SK-N-SH treated with all-trans-retinoic acid at 6 μM for 48 hours (cell line): Measurements from ENCODE around the gene ETNK2.

Experiments used
- ATAC-seq: fragments of 200-7000 bp; cut with Tn5 transposase; 3 replicates; pipeline ENCODE4 v1.9.1; 2020; ENCODE audit warnings: mild to moderate bottlenecking, moderate library complexity
- ARNTL ChIP-seq: fragments of 450-650 bp; formaldehyde crosslinking; IDR thresholded peaks from 2 replicates; pipeline ENCODE4 v1.5.0; 2020; ENCODE audit warnings: low read depth, mild to moderate bottlenecking, moderate library complexity, borderline replicate concordance
- BACH2 ChIP-seq: fragments of 250-450 bp; sonication (Bioruptor Pico); IDR thresholded peaks from 2 replicates; pipeline ENCODE4 v1.9.0; 2021; ENCODE audit warnings: mild to moderate bottlenecking, borderline replicate concordance
- CSDC2 ChIP-seq: fragments of 250-450 bp; sonication (Bioruptor Pico); IDR thresholded peaks from 2 replicates; pipeline ENCODE4 v1.5.0; 2020; ENCODE audit warnings: mild to moderate bottlenecking, moderate library complexity
- ESRRG ChIP-seq: fragments of 250-450 bp; sonication (Bioruptor Pico); IDR thresholded peaks from 2 replicates; pipeline ENCODE4 v1.6.1; 2021; ENCODE audit warnings: mild to moderate bottlenecking
- GLIS3 ChIP-seq: fragments of 250-450 bp; sonication (Bioruptor Pico); IDR thresholded peaks from 2 replicates; pipeline ENCODE4 v1.5.0; 2020; ENCODE audit warnings: mild to moderate bottlenecking, moderate library complexity
- ISL1 ChIP-seq: fragments of 250-450 bp; sonication (Bioruptor Pico); IDR thresholded peaks from 2 replicates; pipeline ENCODE4 v2.1.2; 2022; ENCODE audit warnings: mild to moderate bottlenecking, moderate library complexity
- PPARA ChIP-seq: fragments of 250-450 bp; sonication (Bioruptor Pico); IDR thresholded peaks from 2 replicates; pipeline ENCODE4 v1.5.0; 2020; ENCODE audit warnings: mild to moderate bottlenecking, borderline replicate concordance
- RARB ChIP-seq: fragments of 250-450 bp; sonication (Bioruptor Pico); IDR thresholded peaks from 2 replicates; pipeline ENCODE4 v1.8.0; 2021; ENCODE audit warnings: mild to moderate bottlenecking, moderate library complexity
- TCF4 ChIP-seq: fragments of 250-450 bp; sonication (Bioruptor Pico); IDR thresholded peaks from 2 replicates; pipeline ENCODE4 v1.8.0; 2021; ENCODE audit warnings: mild to moderate bottlenecking, moderate library complexity, borderline replicate concordance
- TOX ChIP-seq: fragments of 250-450 bp; sonication (Bioruptor Pico); IDR thresholded peaks from 2 replicates; pipeline ENCODE4 v1.8.0; 2021; ENCODE audit warnings: mild to moderate bottlenecking, moderate library complexity, borderline replicate concordance
- ZC3H10 ChIP-seq: fragments of 250-450 bp; sonication (Bioruptor Pico); IDR thresholded peaks from 2 replicates; pipeline ENCODE4 v1.5.1; 2021; ENCODE audit warnings: mild to moderate bottlenecking, moderate library complexity
- ZFP30 ChIP-seq: fragments of 450-650 bp; formaldehyde crosslinking; IDR thresholded peaks from 2 replicates; pipeline ENCODE4 v1.5.0; 2022; ENCODE audit warnings: mild to moderate bottlenecking, moderate library complexity
- ZNF565 ChIP-seq: fragments of 450-650 bp; formaldehyde crosslinking; conservative IDR thresholded peaks from 2 replicates; pipeline ENCODE4 v1.5.0; 2020; ENCODE audit warnings: low read depth, mild to moderate bottlenecking, moderate library complexity
- ZNF70 ChIP-seq: fragments of 450-650 bp; formaldehyde crosslinking; IDR thresholded peaks from 2 replicates; pipeline ENCODE4 v1.5.0; 2020; ENCODE audit warnings: mild to moderate bottlenecking, moderate library complexity
- ZNF8 ChIP-seq: fragments of 450-650 bp; formaldehyde crosslinking; IDR thresholded peaks from 2 replicates; pipeline ENCODE4 v1.5.0; 2020; ENCODE audit warnings: mild to moderate bottlenecking, moderate library complexity
- TF ChIP-seq, protein P1 (sequence below): fragments of 250-450 bp; sonication (Bioruptor Pico); IDR thresholded peaks from 2 replicates; pipeline ENCODE4 v1.5.1; 2020; ENCODE audit warnings: low read depth, mild to moderate bottlenecking, moderate library complexity
- TF ChIP-seq, protein P2 (sequence below): fragments of 250-450 bp; sonication (Bioruptor Pico); IDR thresholded peaks from 2 replicates; pipeline ENCODE4 v1.5.0; 2020; ENCODE audit warnings: mild to moderate bottlenecking, moderate library complexity
- TF ChIP-seq, protein P3 (sequence below): fragments of 250-450 bp; sonication (Bioruptor Pico); IDR thresholded peaks from 2 replicates; pipeline ENCODE4 v1.8.0; 2020; ENCODE audit warnings: mild to moderate bottlenecking, moderate library complexity, borderline replicate concordance
- TF ChIP-seq, protein P4 (sequence below): fragments of 250-450 bp; sonication (Bioruptor Pico); IDR thresholded peaks from 2 replicates; pipeline ENCODE4 v1.5.1; 2021; ENCODE audit warnings: mild to moderate bottlenecking, moderate library complexity

The ETNK2 gene

DNA sequence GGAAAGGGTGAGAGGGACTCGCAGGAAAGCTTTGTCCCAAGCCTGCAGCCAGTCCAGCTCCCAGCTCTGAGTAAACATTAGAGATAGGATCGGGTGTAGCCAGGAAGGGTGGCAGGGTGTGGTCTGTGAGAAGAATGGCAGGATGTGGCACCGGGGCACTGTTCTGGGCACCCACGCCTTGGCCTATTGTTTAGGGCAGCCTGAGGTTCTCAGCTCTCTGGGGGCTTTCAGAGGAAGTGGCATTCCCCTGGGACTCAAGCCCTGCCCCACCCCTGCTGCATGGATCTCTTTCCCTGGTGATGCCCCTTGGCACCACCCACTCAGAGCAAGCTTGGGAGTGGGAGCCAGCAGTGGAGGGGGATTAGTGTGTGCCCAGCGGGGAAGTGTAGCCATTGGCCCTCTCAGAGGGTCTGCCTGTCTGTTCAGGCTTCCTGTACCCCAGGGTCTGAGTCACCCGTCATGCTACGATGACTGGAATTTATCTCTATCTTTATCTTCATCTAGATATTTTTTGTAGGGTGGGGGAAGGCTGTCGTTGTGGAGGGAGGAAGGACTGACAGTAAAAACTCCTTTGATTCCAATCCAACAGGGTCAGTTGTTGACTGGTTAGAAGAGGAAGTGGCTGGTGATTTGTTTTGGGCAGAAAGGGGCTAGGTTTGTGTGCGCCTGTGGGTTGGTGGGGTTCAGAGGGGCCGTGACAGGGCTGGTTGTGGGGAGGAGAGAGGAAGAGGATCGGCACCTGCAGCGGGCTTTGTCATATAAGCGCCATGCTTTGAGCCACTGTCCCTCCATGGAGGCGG is 47.3 kb downstream of the ETNK2 start:
- TF ChIP-seq ZFP30 (CRISPR knock-in tag) (no peak), ZC3H10 (no peak), CSDC2 (no peak), ZNF565 (CRISPR knock-in tag) (no peak), BACH2 (CRISPR knock-in tag) (no peak), ESRRG (CRISPR knock-in tag) (no peak), GLIS3 (CRISPR knock-in tag) (no peak), ISL1 (no peak)
- TF ChIP-seq, protein P1, sequence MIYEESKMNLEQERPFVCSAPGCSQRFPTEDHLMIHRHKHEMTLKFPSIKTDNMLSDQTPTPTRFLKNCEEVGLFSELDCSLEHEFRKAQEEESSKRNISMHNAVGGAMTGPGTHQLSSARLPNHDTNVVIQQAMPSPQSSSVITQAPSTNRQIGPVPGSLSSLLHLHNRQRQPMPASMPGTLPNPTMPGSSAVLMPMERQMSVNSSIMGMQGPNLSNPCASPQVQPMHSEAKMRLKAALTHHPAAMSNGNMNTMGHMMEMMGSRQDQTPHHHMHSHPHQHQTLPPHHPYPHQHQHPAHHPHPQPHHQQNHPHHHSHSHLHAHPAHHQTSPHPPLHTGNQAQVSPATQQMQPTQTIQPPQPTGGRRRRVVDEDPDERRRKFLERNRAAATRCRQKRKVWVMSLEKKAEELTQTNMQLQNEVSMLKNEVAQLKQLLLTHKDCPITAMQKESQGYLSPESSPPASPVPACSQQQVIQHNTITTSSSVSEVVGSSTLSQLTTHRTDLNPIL: no peak
- TF ChIP-seq, protein P2, sequence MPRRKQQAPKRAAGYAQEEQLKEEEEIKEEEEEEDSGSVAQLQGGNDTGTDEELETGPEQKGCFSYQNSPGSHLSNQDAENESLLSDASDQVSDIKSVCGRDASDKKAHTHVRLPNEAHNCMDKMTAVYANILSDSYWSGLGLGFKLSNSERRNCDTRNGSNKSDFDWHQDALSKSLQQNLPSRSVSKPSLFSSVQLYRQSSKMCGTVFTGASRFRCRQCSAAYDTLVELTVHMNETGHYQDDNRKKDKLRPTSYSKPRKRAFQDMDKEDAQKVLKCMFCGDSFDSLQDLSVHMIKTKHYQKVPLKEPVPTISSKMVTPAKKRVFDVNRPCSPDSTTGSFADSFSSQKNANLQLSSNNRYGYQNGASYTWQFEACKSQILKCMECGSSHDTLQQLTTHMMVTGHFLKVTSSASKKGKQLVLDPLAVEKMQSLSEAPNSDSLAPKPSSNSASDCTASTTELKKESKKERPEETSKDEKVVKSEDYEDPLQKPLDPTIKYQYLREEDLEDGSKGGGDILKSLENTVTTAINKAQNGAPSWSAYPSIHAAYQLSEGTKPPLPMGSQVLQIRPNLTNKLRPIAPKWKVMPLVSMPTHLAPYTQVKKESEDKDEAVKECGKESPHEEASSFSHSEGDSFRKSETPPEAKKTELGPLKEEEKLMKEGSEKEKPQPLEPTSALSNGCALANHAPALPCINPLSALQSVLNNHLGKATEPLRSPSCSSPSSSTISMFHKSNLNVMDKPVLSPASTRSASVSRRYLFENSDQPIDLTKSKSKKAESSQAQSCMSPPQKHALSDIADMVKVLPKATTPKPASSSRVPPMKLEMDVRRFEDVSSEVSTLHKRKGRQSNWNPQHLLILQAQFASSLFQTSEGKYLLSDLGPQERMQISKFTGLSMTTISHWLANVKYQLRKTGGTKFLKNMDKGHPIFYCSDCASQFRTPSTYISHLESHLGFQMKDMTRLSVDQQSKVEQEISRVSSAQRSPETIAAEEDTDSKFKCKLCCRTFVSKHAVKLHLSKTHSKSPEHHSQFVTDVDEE (CRISPR knock-in tag): no peak
- TF ChIP-seq, protein P3, sequence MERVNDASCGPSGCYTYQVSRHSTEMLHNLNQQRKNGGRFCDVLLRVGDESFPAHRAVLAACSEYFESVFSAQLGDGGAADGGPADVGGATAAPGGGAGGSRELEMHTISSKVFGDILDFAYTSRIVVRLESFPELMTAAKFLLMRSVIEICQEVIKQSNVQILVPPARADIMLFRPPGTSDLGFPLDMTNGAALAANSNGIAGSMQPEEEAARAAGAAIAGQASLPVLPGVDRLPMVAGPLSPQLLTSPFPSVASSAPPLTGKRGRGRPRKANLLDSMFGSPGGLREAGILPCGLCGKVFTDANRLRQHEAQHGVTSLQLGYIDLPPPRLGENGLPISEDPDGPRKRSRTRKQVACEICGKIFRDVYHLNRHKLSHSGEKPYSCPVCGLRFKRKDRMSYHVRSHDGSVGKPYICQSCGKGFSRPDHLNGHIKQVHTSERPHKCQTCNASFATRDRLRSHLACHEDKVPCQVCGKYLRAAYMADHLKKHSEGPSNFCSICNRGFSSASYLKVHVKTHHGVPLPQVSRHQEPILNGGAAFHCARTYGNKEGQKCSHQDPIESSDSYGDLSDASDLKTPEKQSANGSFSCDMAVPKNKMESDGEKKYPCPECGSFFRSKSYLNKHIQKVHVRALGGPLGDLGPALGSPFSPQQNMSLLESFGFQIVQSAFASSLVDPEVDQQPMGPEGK (CRISPR knock-in tag): no peak
- TF ChIP-seq, protein P4, sequence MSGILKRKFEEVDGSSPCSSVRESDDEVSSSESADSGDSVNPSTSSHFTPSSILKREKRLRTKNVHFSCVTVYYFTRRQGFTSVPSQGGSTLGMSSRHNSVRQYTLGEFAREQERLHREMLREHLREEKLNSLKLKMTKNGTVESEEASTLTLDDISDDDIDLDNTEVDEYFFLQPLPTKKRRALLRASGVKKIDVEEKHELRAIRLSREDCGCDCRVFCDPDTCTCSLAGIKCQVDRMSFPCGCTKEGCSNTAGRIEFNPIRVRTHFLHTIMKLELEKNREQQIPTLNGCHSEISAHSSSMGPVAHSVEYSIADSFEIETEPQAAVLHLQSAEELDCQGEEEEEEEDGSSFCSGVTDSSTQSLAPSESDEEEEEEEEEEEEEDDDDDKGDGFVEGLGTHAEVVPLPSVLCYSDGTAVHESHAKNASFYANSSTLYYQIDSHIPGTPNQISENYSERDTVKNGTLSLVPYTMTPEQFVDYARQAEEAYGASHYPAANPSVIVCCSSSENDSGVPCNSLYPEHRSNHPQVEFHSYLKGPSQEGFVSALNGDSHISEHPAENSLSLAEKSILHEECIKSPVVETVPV (CRISPR knock-in tag): no peak
- peak; percentile 65 for ATAC-seq

DNA sequence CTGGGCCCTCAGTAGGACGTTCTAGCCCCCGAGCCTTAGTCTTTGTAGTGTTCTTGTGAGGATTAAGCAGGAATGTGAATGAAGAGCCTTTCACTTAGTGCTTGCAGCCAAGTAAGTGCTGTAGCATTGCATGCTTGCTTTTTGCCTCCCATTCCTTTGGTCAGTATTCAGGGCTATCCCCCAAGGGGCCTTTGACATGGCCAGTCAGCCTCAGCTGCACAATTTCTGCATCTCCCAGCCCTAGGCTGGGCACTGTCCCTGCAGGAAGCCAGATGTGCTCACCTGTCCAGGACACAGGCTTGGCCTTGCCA is 48.5 kb downstream of the ETNK2 start:
- ATAC-seq: peak; percentile 29
- TF ChIP-seq GLIS3 (CRISPR knock-in tag): no peak
- no peak for TF ChIP-seq ZNF8 (CRISPR knock-in tag)
- TF ChIP-seq CSDC2: no peak
- no peak for TF ChIP-seq PPARA (CRISPR knock-in tag)
- TF ChIP-seq, protein P2 (CRISPR knock-in tag): no peak
- no peak for TF ChIP-seq ZNF565 (CRISPR knock-in tag)
- no peak for TF ChIP-seq ESRRG (CRISPR knock-in tag)
- no peak for TF ChIP-seq TOX (CRISPR knock-in tag)
- TF ChIP-seq, protein P3 (CRISPR knock-in tag): no peak
- no peak for TF ChIP-seq RARB
- no peak for TF ChIP-seq TCF4 (CRISPR knock-in tag)
- no peak for TF ChIP-seq ZNF70 (CRISPR knock-in tag)
- no peak for TF ChIP-seq ARNTL (CRISPR knock-in tag)
- TF ChIP-seq, all 23 proteins: peak for 0
